H1 (cell line): ENCODE measurements around the gene ATP9B. TPM values are rescaled to one million over a fixed set of nuclear protein-coding genes. Genes with fewer than 3 reads are reported as not detected.

Experiments
- CTCF ChIA-PET: fragments of 300-600 bp; sonication (Branson Sonifier 250); formaldehyde crosslinking; loops from one replicate; lab custom pipeline; 2021; ENCODE audit not compliant: partially characterized antibody; lab: Charles Lee
- POLR2A ChIA-PET: fragments of 300-600 bp; sonication (Branson Sonifier 250); formaldehyde crosslinking; loops from one replicate; lab custom pipeline; 2021; ENCODE audit warnings: inconsistent platforms; ENCODE audit not compliant: partially characterized antibody; lab: Charles Lee
- DNase-seq, 2 experiments: peaks; one replicate each; pipeline versions ENCODE4 v3.0.0 to v3.0.0-alpha.2; 2010 to 2022; ENCODE audit warnings: low spot score in 2 of 2, low read depth in 1 of 2, mixed read lengths in 1 of 2
- FAIRE-seq: peaks from 2 replicates; lab custom pipeline; 2011; peaks lifted over from hg19 to GRCh38; lab: Jason Lieb, UNC
- H2AFZ ChIP-seq: 2 replicates; pipeline ENCODE4 v1.8.1; 2012; ENCODE audit warnings: low read length, inconsistent platforms
- H2AK5ac ChIP-seq: 2 replicates; pipeline ENCODE4 v1.6.1; 2013; ENCODE audit warnings: low read depth, low read length
- H2BK120ac ChIP-seq: replicated peaks from 2 replicates; pipeline ENCODE3; 2013; ENCODE audit warnings: low read depth, low read length, inconsistent platforms
- H2BK12ac ChIP-seq: 2 replicates; pipeline ENCODE4 v1.6.1; 2013; ENCODE audit warnings: low read depth, low read length
- H2BK15ac ChIP-seq: 2 replicates; pipeline ENCODE4 v1.6.1; 2013; ENCODE audit warnings: low read length
- H2BK20ac ChIP-seq: 2 replicates; pipeline ENCODE4 v1.6.1; 2013; ENCODE audit warnings: low read length
- H2BK5ac ChIP-seq: 2 replicates; pipeline ENCODE4 v1.6.1; 2013; ENCODE audit warnings: low read depth, low read length
- H3K14ac ChIP-seq: 2 replicates; pipeline ENCODE4 v1.6.1; 2013; ENCODE audit warnings: inconsistent platforms; ENCODE audit not compliant: insufficient read length
- H3K18ac ChIP-seq: 2 replicates; pipeline ENCODE4 v1.6.1; 2013; ENCODE audit warnings: low read length; ENCODE audit errors: extremely low read depth
- H3K23ac ChIP-seq: 2 replicates; pipeline ENCODE4 v1.6.1; 2013; ENCODE audit warnings: inconsistent platforms; ENCODE audit not compliant: insufficient read length
- H3K23me2 ChIP-seq: 2 replicates; pipeline ENCODE4 v1.6.1; 2013; ENCODE audit warnings: low read depth, low read length
- H3K27ac ChIP-seq: 2 replicates; pipeline ENCODE4 v1.6.1; 2011; ENCODE audit warnings: low read depth, low read length, inconsistent platforms
- H3K27me3 ChIP-seq, 4 experiments: replicated peaks in 1 of 4; 1 replicate in 1 of 4; 2 replicates in 3 of 4; pipeline versions ENCODE4 v1.6.1 to v1.8.1; 2011 to 2013; ENCODE audit warnings: low read length in 3 of 4, mild to moderate bottlenecking in 3 of 4, inconsistent platforms in 2 of 4, mixed read lengths in 2 of 4, moderate library complexity in 1 of 4; ENCODE audit not compliant: control insufficient read depth in 3 of 4, insufficient read depth in 3 of 4; ENCODE audit errors: extremely low read depth in 1 of 4
- H3K36me3 ChIP-seq, 4 experiments: 2 replicates each; pipeline versions ENCODE4 v1.6.1 to v1.8.1; 2011 to 2013; ENCODE audit warnings: mild to moderate bottlenecking in 4 of 4, low read length in 3 of 4, moderate library complexity in 2 of 4, control low read depth in 1 of 4, inconsistent platforms in 1 of 4; ENCODE audit not compliant: insufficient read depth in 4 of 4, control insufficient read depth in 2 of 4
- H3K4ac ChIP-seq: replicated peaks from 2 replicates; pipeline ENCODE3; 2013; ENCODE audit warnings: low read length, low read depth, mixed read lengths, inconsistent platforms; ENCODE audit not compliant: insufficient read length
- H3K4me1 ChIP-seq, 4 experiments: replicated peaks in 1 of 4; 1 replicate in 1 of 4; 2 replicates in 3 of 4; pipeline versions ENCODE4 v1.6.1 to v1.8.1; 2011 to 2013; ENCODE audit warnings: low read length in 3 of 4, inconsistent platforms in 2 of 4, mixed read lengths in 1 of 4; ENCODE audit not compliant: insufficient read depth in 4 of 4, control insufficient read depth in 3 of 4
- H3K4me2 ChIP-seq, 2 experiments: 2 replicates each; pipeline versions ENCODE4 v1.6.1 to v1.8.1; 2011 to 2013; ENCODE audit warnings: low read depth in 2 of 2, low read length in 2 of 2, control low read depth in 1 of 2, inconsistent platforms in 1 of 2, mild to moderate bottlenecking in 1 of 2; ENCODE audit not compliant: insufficient read depth in 1 of 2
- H3K4me3 ChIP-seq, 4 experiments: fragments of 200-600, 300-600 bp in 1 of 4; sonication (generic), shearing (Covaris generic), sonication (Bioruptor Twin) in 1 of 4; 2 replicates each; pipeline versions ENCODE4 v1.5.1 to v1.8.1; 2011 to 2016; ENCODE audit warnings: low read length in 4 of 4, low read depth in 3 of 4, control low read depth in 2 of 4, inconsistent platforms in 2 of 4, mild to moderate bottlenecking in 2 of 4, mixed read lengths in 1 of 4, moderate library complexity in 1 of 4; ENCODE audit not compliant: insufficient read depth in 2 of 4; ENCODE audit errors: extremely low read depth in 1 of 4
- H3K56ac ChIP-seq: replicated peaks from 2 replicates; pipeline ENCODE3; 2013; ENCODE audit warnings: low read depth, mild to moderate bottlenecking, mixed read lengths, low read length, inconsistent platforms; ENCODE audit not compliant: insufficient read length
- H3K79me1 ChIP-seq: 2 replicates; pipeline ENCODE4 v1.6.1; 2013; ENCODE audit warnings: low read depth, low read length, control low read depth
- H3K79me2 ChIP-seq, 2 experiments: 2 replicates each; pipeline versions ENCODE4 v1.6.1 to v1.8.1; 2012 to 2013; ENCODE audit warnings: low read length in 2 of 2, mild to moderate bottlenecking in 2 of 2, inconsistent platforms in 1 of 2; ENCODE audit not compliant: insufficient read depth in 2 of 2, control insufficient read depth in 1 of 2
- H3K9ac ChIP-seq, 4 experiments: replicated peaks in 1 of 4; 1 replicate in 1 of 4; 2 replicates in 3 of 4; pipeline versions ENCODE4 v1.6.1 to v1.8.1; 2011 to 2013; ENCODE audit warnings: low read depth in 3 of 4, low read length in 3 of 4, control low read depth in 2 of 4, mild to moderate bottlenecking in 2 of 4, moderate library complexity in 2 of 4, inconsistent platforms in 1 of 4; ENCODE audit errors: extremely low read depth in 1 of 4
- H3K9me3 ChIP-seq, 2 experiments: 2 replicates each; pipeline versions ENCODE4 v1.6.1 to v1.8.1; 2012 to 2013; ENCODE audit warnings: mild to moderate bottlenecking in 2 of 2, moderate library complexity in 2 of 2, control low read depth in 1 of 2, inconsistent platforms in 1 of 2, low read depth in 1 of 2, low read length in 1 of 2, mixed read lengths in 1 of 2; ENCODE audit not compliant: insufficient read depth in 2 of 2
- H4K20me1 ChIP-seq, 2 experiments: replicated peaks in 1 of 2; 2 replicates each; pipeline versions ENCODE3 to v1.8.1; 2011 to 2013; ENCODE audit warnings: inconsistent platforms in 2 of 2, low read length in 2 of 2, mild to moderate bottlenecking in 1 of 2; ENCODE audit not compliant: insufficient read depth in 2 of 2, control insufficient read depth in 1 of 2
- H4K5ac ChIP-seq: 2 replicates; pipeline ENCODE4 v1.6.1; 2013; ENCODE audit warnings: low read length, low read depth, mixed read lengths, inconsistent platforms; ENCODE audit not compliant: insufficient read length
- H4K8ac ChIP-seq: 2 replicates; pipeline ENCODE4 v1.8.0; 2013; ENCODE audit warnings: mild to moderate bottlenecking, moderate library complexity, low read length, inconsistent platforms; ENCODE audit not compliant: insufficient read depth; ENCODE audit errors: extremely low read depth
- H4K91ac ChIP-seq: replicated peaks from 2 replicates; pipeline ENCODE3; 2013; ENCODE audit warnings: low read length, mixed read lengths, inconsistent platforms; ENCODE audit not compliant: insufficient read length
- CHD1 ChIP-seq: IDR thresholded peaks from 2 replicates; pipeline ENCODE4 v1.6.1; 2012; ENCODE audit warnings: low read depth, low read length, improper control_type of control experiment
- HDAC6 ChIP-seq: IDR thresholded peaks from one replicate; pipeline ENCODE4 v1.7.1; 2012; ENCODE audit warnings: low read depth, mild to moderate bottlenecking, inconsistent platforms, low read length, moderate library complexity
- POLR2AphosphoS5 ChIP-seq: IDR thresholded peaks from 2 replicates; pipeline ENCODE4 v1.6.1; 2011; ENCODE audit warnings: low read depth, low read length
- RXRA ChIP-seq: IDR thresholded peaks from 2 replicates; pipeline ENCODE4 v1.6.1; 2011; ENCODE audit warnings: low read depth, mild to moderate bottlenecking, low read length, moderate library complexity; ENCODE audit not compliant: insufficient read depth
- SAP30 ChIP-seq: fragments of 300-600 bp; sonication (generic); IDR thresholded peaks from 2 replicates; pipeline ENCODE4 v1.7.1; 2012; ENCODE audit warnings: low read length, moderate library complexity, mild to moderate bottlenecking, inconsistent platforms; ENCODE audit not compliant: insufficient read depth, insufficient replicate concordance
- SIX5 ChIP-seq: IDR thresholded peaks from 2 replicates; pipeline ENCODE4 v1.6.1; 2011; ENCODE audit warnings: mild to moderate bottlenecking, low read depth, low read length
- SP2 ChIP-seq: IDR thresholded peaks from 2 replicates; pipeline ENCODE4 v1.6.1; 2012; ENCODE audit warnings: mild to moderate bottlenecking, low read length, inconsistent platforms
- SP4 ChIP-seq: IDR thresholded peaks from 2 replicates; pipeline ENCODE4 v1.6.1; 2012; ENCODE audit warnings: low read length, inconsistent platforms
- TCF12 ChIP-seq: IDR thresholded peaks from 2 replicates; pipeline ENCODE4 v1.6.1; 2011; ENCODE audit warnings: low read depth, mild to moderate bottlenecking, low read length
- YY1 ChIP-seq: IDR thresholded peaks from 2 replicates; pipeline ENCODE4 v1.6.1; 2011; ENCODE audit warnings: low read depth, mild to moderate bottlenecking, low read length
- WGBS, 2 experiments: shearing (Covaris generic) in 1 of 2; methylation state at CpG; one replicate each; pipeline versions ENCODE4 v1.1.6 to v1.1.7; 2013 to 2015; ENCODE audit warnings: low lambda C conversion rate in 2 of 2, mixed read lengths in 2 of 2, inconsistent platforms in 1 of 2, low coverage in 1 of 2, missing lambda C conversion rate in 1 of 2; ENCODE audit not compliant: insufficient replicate concordance in 2 of 2, insufficient coverage in 1 of 2, insufficient read length in 1 of 2; ENCODE audit errors: extremely low coverage in 1 of 2, missing lambda C conversion rate in 1 of 2; 5-methylcytosine and 5-hydroxymethylcytosine counted together
- polyA plus RNA-seq, 7 experiments: library from polyadenylated mRNA; depleted of rRNA in 3 of 7; stranded (reverse) in 5 of 7; unstranded in 2 of 7; fragments of >200 nt in 5 of 7; fragments of 200-250 nt in 2 of 7; gene quantifications; 1 replicate in 5 of 7; 2 replicates in 1 of 7; 4 replicates in 1 of 7; pipeline versions ENCODE4 v1.2.1 to v1.2.3, GENCODE V29; 2011 to 2013; ENCODE audit warnings: missing spikeins in 2 of 7, mixed read lengths in 2 of 7
- total RNA-seq: library from RNA; stranded (reverse); fragmentation: NEBNext Ultra II Directional; extraction: Animal tissue kit (Norgen Biotek cat#: 25700); gene quantifications from 2 replicates; pipeline ENCODE4 v1.2.1, GENCODE V29; 2021
- TF ChIP-seq, protein P1 (sequence below): IDR thresholded peaks from 2 replicates; pipeline ENCODE4 v1.6.1; 2011; ENCODE audit warnings: low read depth, mild to moderate bottlenecking, low read length; ENCODE audit not compliant: insufficient read depth

Gene ATP9B
- total and polyA plus RNA-seq, 2 of the 8 experiments (the other 6 are each of a cell fraction or from before 2014, with no cell fraction given), result 15.1 to 21.7 TPM

GRCh38 chr18:79365701-79366100, 296.5 kb downstream of the ATP9B start:
- Histone ChIP-seq H3K36me3 (peaks cover 0 to 6% (median 3%) of the 10 kb centered on the region in 4 experiments; a peak in 2 of 8 replicates), H3K23me2 (no peaks in the 10 kb centered on the region), H3K27ac (no peak overlapping the region), H3K9me3 (peaks cover 0 to 3% of the 10 kb centered on the region in 2 experiments; a peak in 1 of 4 replicates), H4K5ac (no peak overlapping the region), H2BK12ac (no peak overlapping the region), H3K4me3 (no peak overlapping the region), H3K79me2 (no peaks in the 10 kb centered on the region), H2BK15ac (no peak overlapping the region), H3K56ac (no peak overlapping the region), H4K20me1 (peaks cover 0 to 1% of the 10 kb centered on the region in 2 experiments), H4K8ac (peak overlapping the region; percentile 31; the same call in 1 of the 2 replicates), H3K14ac (no peak overlapping the region), H2BK20ac (no peak overlapping the region), H4K91ac (no peak overlapping the region), H3K4me1 (no peaks in the 10 kb centered on the region; a peak in 1 of 7 replicates), H3K4ac (no peak overlapping the region), H3K9ac (peak overlapping the region in 1 of 4 experiments; percentile 24; a peak in 2 of 7 replicates), H3K23ac (no peak overlapping the region), H3K27me3 (no peaks in the 10 kb centered on the region), H3K18ac (no peak overlapping the region), H2BK5ac (no peak overlapping the region), H3K79me1 (no peaks in the 10 kb centered on the region), H2AFZ (no peak overlapping the region), H2BK120ac (no peak overlapping the region), H3K4me2 (no peak overlapping the region), H2AK5ac (no peak overlapping the region)
- TF ChIP-seq SP4 (no peak), SIX5 (no peak), YY1 (no peak), RXRA (no peak), CHD1 (no peak), TCF12 (no peak), SP2 (no peak), POLR2AphosphoS5 (no peak), SAP30 (no peak), HDAC6 (no peak)
- TF ChIP-seq, protein P1, sequence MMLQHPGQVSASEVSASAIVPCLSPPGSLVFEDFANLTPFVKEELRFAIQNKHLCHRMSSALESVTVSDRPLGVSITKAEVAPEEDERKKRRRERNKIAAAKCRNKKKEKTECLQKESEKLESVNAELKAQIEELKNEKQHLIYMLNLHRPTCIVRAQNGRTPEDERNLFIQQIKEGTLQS, result no peak
- FAIRE-seq (no peak), DNase-seq (no peak)
- ChIA-PET POLR2A (no interaction called here), CTCF (interaction anchor here (1.0 to 1.4 kb wide), 3 partner anchors 10 to 16 kb away, joined by 4 to 7 read pairs (median 4); no protein-coding TSS in a partner anchor)
- WGBS, 2 experiments, result 93% methylated on average over 10 of the region's 13 CpGs; no CpG with 5 or more reads in 1 of the 2 experiments
